K562 (cell line): ENCODE data around the gene ERMN. TPM values are rescaled to one million over a fixed set of nuclear protein-coding genes. Genes with fewer than 3 reads are reported as not detected.
"Not testable (repeated sequence)": the region's sequence is repeated elsewhere in the genome, so short reads cannot be mapped to it uniquely, and the experiment has no call there.

Source experiments
- ATAC-seq: fragments of 200-7000 bp; cut with Tn5 transposase; 3 replicates; pipeline ENCODE4 v1.9.1; 2020; ENCODE audit warnings: moderate library complexity
- BruUV-seq: library from RNA; stranded (reverse); fragments of 400-500 nt; replicated peaks from 2 replicates; lab custom pipeline; 2021; lab: Mats Ljungman, UMichigan
- CTCF ChIA-PET: fragments of 300-600 bp; formaldehyde crosslinking; extraction: SDS; loops from one replicate; lab custom pipeline; 2021; ENCODE audit warnings: low intra/inter-chr PET ratio; lab: Yijun Ruan, JAX
- POLR2A ChIA-PET: fragments of 300-600, 350-650 bp; sonication (Branson Sonifier 250); formaldehyde crosslinking; extraction: SDS; loops from one replicate; lab custom pipeline; 2021; ENCODE audit warnings: antibody characterized with exemption, inconsistent platforms; lab: Yijun Ruan, JAX
- DNase-seq, 4 experiments: peaks; one replicate each; pipeline versions ENCODE4 v3.0.0 to v3.0.0-alpha.2; 2011 to 2018; ENCODE audit warnings: low spot score in 3 of 4, mixed read lengths in 3 of 4; ENCODE audit errors: extremely low read depth in 1 of 4
- FAIRE-seq: peaks from 2 replicates; lab custom pipeline; 2011; peaks lifted over from hg19 to GRCh38; lab: Jason Lieb, UNC
- H2AFZ ChIP-seq: 2 replicates; pipeline ENCODE4 v1.6.0; 2011; ENCODE audit warnings: low read depth, low read length, control low read depth, inconsistent platforms
- H3K27ac ChIP-seq: fragments of 200-600 bp; 3 replicates; pipeline ENCODE4 v1.8.0; 2011; ENCODE audit warnings: low read depth, mild to moderate bottlenecking, control low read depth, inconsistent platforms, low read length, moderate library complexity, mixed read lengths; ENCODE audit errors: extremely low read depth
- H3K27me3 ChIP-seq, 2 experiments: fragments of 300-600 bp in 1 of 2; 2 replicates in 1 of 2; 3 replicates in 1 of 2; pipeline versions ENCODE4 v1.6.0 to v1.8.0; 2011; ENCODE audit warnings: inconsistent platforms in 2 of 2, low read length in 2 of 2, mild to moderate bottlenecking in 1 of 2, mixed read lengths in 1 of 2, moderate library complexity in 1 of 2; ENCODE audit not compliant: control insufficient read depth in 2 of 2, insufficient read depth in 2 of 2
- H3K36me3 ChIP-seq: fragments of 300-600 bp; 3 replicates; pipeline ENCODE4 v1.8.0; 2011; ENCODE audit warnings: mild to moderate bottlenecking, low read length, inconsistent platforms; ENCODE audit not compliant: control insufficient read depth, insufficient read depth
- H3K4me1 ChIP-seq, 2 experiments: fragments of 200-600 bp in 1 of 2; replicated peaks in 1 of 2; 2 replicates in 1 of 2; 3 replicates in 1 of 2; pipeline versions ENCODE4 v1.5.1 to v1.8.0; 2011; ENCODE audit warnings: inconsistent platforms in 2 of 2, low read length in 2 of 2, mild to moderate bottlenecking in 1 of 2, mixed read lengths in 1 of 2, moderate library complexity in 1 of 2; ENCODE audit not compliant: control insufficient read depth in 2 of 2, insufficient read depth in 2 of 2
- H3K4me2 ChIP-seq: 2 replicates; pipeline ENCODE4 v1.6.1; 2011; ENCODE audit warnings: low read length, control low read depth, inconsistent platforms, mixed read lengths; ENCODE audit not compliant: insufficient read depth
- H3K4me3 ChIP-seq: fragments of 200-600 bp; sonication (generic), shearing (Covaris generic); 2 replicates; pipeline ENCODE4 v1.5.1; 2016; ENCODE audit warnings: control low read depth, inconsistent platforms
- H3K79me2 ChIP-seq: fragments of 200-600 bp; 3 replicates; pipeline ENCODE4 v1.8.0; 2011; ENCODE audit warnings: low read length, inconsistent platforms; ENCODE audit not compliant: control insufficient read depth, insufficient read depth
- H3K9ac ChIP-seq, 2 experiments: 2 replicates each; pipeline versions ENCODE4 v1.6.0 to v1.6.1; 2011; ENCODE audit warnings: low read depth in 2 of 2, low read length in 2 of 2, control low read depth in 1 of 2, inconsistent platforms in 1 of 2, mild to moderate bottlenecking in 1 of 2, mixed read lengths in 1 of 2; ENCODE audit not compliant: insufficient read depth in 1 of 2
- H3K9me1 ChIP-seq: one replicate; pipeline ENCODE4 v1.6.0; 2011; ENCODE audit warnings: inconsistent platforms, mild to moderate bottlenecking, low read length, moderate library complexity; ENCODE audit not compliant: control insufficient read depth, insufficient read depth
- H3K9me3 ChIP-seq: replicated peaks from 2 replicates; pipeline ENCODE4 v1.5.1; 2011; ENCODE audit warnings: low read depth, low read length, inconsistent platforms; ENCODE audit not compliant: control insufficient read depth, insufficient read depth
- H4K20me1 ChIP-seq: replicated peaks from 2 replicates; pipeline ENCODE4 v1.6.1; 2011; ENCODE audit warnings: low read length, inconsistent platforms, mixed read lengths; ENCODE audit not compliant: control insufficient read depth, insufficient read depth
- ZNF146 ChIP-seq: IDR thresholded peaks from one replicate; pipeline ENCODE4 v1.6.1; 2018; ENCODE audit warnings: missing compliant biosample characterization; ENCODE audit not compliant: unreplicated experiment
- WGBS: fragments of 100-300 bp; shearing (Covaris generic); methylation state at CpG from one replicate; pipeline ENCODE4 v1.1.6; 2016; ENCODE audit warnings: low coverage, mixed read lengths; ENCODE audit not compliant: insufficient coverage; ENCODE audit errors: missing lambda C conversion rate; 5-methylcytosine and 5-hydroxymethylcytosine counted together
- in situ Hi-C: fragments of 300-500 bp; cut with MboI; formaldehyde crosslinking; loops from 4 replicates; pipeline ENCODE4 v1.15.0; 2018; ENCODE audit warnings: inconsistent platforms, mixed read lengths
- intact Hi-C: fragments of 100-400 bp; cut with micrococcal nuclease; formaldehyde crosslinking; loops from 2 replicates; pipeline ENCODE4 v1.14.2; 2022
- polyA plus RNA-seq, 8 experiments: library from polyadenylated mRNA; depleted of rRNA in 4 of 8; stranded (reverse) in 5 of 8; unstranded in 3 of 8; fragments of >200 nt; fragmentation: Nextera tagmentation in 2 of 8; fragmentation: Illumina TruSeq in 1 of 8; extraction: Ambion mirVana in 2 of 8; extraction: Trizol in 1 of 8; gene quantifications; 2 replicates each; pipeline versions ENCODE4 v1.2.1 to v1.2.3, GENCODE V29; 2011 to 2014; ENCODE audit warnings: inconsistent platforms in 1 of 8, missing spikeins in 1 of 8
- total RNA-seq, 7 experiments: library from RNA; depleted of rRNA in 6 of 7; stranded (reverse); fragments of >200 nt in 6 of 7; fragmentation: Illumina TruSeq in 2 of 7; extraction: Trizol in 2 of 7; gene quantifications; 2 replicates each; pipeline versions ENCODE4 v1.2.1 to v1.2.3, GENCODE V29; 2011 to 2021; ENCODE audit warnings: low replicate concordance in 1 of 7
- TF ChIP-seq, protein P1 (sequence below): sonication (generic); formaldehyde crosslinking; IDR thresholded peaks from 2 replicates; pipeline ENCODE4 v1.8.0; 2023; ENCODE audit warnings: mild to moderate bottlenecking, missing genetic modification reagents

ERMN gene
- total and polyA plus RNA-seq, 9 of the 15 experiments (the other 6 are each of a cell fraction or from before 2014, with no cell fraction given), result 0.03 to 0.11 (median 0.05) TPM; not detected in 3

DNA sequence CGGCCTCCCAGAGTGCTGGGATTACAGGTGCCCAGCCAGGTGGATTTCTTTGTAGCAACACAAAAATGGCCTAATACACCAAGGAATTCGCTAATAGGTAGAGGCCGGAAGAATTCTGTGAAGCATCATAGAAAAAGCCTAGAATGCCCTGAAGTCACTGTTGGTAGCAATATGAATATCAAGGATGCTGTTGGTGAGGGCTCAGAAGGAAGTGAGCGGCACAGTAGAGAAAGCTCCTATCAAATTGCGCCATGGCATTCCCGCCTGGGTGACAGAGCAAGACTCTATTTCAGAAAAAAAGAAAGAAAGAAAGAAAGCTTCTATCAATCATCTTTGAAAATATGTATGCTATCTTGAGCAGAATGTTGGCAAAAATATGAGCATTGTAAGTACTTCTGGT, 44.3 kb downstream of the ERMN start (continued):
- TF ChIP-seq ZNF146, result no peak
- TF ChIP-seq, protein P1, sequence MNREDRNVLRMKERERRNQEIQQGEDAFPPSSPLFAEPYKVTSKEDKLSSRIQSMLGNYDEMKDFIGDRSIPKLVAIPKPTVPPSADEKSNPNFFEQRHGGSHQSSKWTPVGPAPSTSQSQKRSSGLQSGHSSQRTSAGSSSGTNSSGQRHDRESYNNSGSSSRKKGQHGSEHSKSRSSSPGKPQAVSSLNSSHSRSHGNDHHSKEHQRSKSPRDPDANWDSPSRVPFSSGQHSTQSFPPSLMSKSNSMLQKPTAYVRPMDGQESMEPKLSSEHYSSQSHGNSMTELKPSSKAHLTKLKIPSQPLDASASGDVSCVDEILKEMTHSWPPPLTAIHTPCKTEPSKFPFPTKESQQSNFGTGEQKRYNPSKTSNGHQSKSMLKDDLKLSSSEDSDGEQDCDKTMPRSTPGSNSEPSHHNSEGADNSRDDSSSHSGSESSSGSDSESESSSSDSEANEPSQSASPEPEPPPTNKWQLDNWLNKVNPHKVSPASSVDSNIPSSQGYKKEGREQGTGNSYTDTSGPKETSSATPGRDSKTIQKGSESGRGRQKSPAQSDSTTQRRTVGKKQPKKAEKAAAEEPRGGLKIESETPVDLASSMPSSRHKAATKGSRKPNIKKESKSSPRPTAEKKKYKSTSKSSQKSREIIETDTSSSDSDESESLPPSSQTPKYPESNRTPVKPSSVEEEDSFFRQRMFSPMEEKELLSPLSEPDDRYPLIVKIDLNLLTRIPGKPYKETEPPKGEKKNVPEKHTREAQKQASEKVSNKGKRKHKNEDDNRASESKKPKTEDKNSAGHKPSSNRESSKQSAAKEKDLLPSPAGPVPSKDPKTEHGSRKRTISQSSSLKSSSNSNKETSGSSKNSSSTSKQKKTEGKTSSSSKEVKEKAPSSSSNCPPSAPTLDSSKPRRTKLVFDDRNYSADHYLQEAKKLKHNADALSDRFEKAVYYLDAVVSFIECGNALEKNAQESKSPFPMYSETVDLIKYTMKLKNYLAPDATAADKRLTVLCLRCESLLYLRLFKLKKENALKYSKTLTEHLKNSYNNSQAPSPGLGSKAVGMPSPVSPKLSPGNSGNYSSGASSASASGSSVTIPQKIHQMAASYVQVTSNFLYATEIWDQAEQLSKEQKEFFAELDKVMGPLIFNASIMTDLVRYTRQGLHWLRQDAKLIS, result no peak

DNA sequence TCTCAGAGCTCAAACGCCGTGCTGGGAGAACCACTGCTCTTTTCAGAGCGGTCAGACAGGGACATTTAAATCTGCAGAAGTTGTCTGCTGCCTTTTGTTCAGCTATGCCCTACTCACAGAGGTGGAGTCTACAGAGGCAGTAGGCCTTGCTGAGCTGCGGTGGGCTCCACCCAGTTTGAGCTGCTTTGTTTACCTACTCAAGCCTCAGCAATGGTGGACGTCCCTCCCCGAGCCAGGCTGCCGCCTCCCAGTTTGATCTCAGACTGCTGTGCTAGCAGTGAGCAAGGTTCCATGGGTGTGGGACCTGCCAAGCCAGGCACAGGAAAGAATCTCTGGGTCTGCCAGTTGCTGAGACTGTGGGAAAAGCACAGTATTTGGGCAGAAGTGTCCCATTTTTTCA, 46.3 kb downstream of the ERMN start:
- POLR2A ChIA-PET, result interaction anchor here (0.6 to 2.6 kb wide), 7 partner anchors 8 to 46 kb away, joined by 3 to 6 read pairs (median 3); no protein-coding TSS in a partner anchor
- H3K9me1 ChIP-seq, FAIRE-seq, intact Hi-C loops, H3K27ac ChIP-seq, H4K20me1 ChIP-seq, H3K4me1 ChIP-seq, CTCF ChIA-PET, H3K4me3 ChIP-seq, in situ Hi-C loops, H2AFZ ChIP-seq, BruUV-seq, H3K9me3 ChIP-seq, H3K4me2 ChIP-seq, H3K27me3 ChIP-seq, H3K9ac ChIP-seq: not testable (repeated sequence)
- H3K79me2 ChIP-seq, result peaks cover 83% of the 10 kb centered on the region
- ATAC-seq, result peak; percentile 67
- WGBS, result 76% methylated on average over 7 of the region's 7 CpGs
- peak in 1 of 4 experiments; percentile 21 for DNase-seq
- H3K36me3 ChIP-seq, result peaks cover 48% of the 10 kb centered on the region
